ENCODE measurements around the gene MYO1G.

The MYO1G gene

GRCh38 chr7:44990109-44991023, 11.6 kb upstream of the MYO1G start:
- H3K4me3 ChIP-seq (ENCODE audit: low read depth, low read length) = no peak overlapping the region

GRCh38 chr7:44989132-44989531, 10.3 kb upstream of the MYO1G start:
- TF ChIP-seq, protein P1, sequence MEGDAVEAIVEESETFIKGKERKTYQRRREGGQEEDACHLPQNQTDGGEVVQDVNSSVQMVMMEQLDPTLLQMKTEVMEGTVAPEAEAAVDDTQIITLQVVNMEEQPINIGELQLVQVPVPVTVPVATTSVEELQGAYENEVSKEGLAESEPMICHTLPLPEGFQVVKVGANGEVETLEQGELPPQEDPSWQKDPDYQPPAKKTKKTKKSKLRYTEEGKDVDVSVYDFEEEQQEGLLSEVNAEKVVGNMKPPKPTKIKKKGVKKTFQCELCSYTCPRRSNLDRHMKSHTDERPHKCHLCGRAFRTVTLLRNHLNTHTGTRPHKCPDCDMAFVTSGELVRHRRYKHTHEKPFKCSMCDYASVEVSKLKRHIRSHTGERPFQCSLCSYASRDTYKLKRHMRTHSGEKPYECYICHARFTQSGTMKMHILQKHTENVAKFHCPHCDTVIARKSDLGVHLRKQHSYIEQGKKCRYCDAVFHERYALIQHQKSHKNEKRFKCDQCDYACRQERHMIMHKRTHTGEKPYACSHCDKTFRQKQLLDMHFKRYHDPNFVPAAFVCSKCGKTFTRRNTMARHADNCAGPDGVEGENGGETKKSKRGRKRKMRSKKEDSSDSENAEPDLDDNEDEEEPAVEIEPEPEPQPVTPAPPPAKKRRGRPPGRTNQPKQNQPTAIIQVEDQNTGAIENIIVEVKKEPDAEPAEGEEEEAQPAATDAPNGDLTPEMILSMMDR (IDR thresholded peaks at IDR 0.05) = no peak
- H3K9ac ChIP-seq = no peak overlapping the region
- H3K27me3 ChIP-seq (ENCODE audit: control insufficient read depth, insufficient read depth, low read length) = no peaks in the 10 kb centered on the region
- peaks cover 11% of the 10 kb centered on the region for H3K4me1 ChIP-seq
- H3K4me2 ChIP-seq (ENCODE audit: low read length) = no peak overlapping the region
- no peak overlapping the region for H3K4me3 ChIP-seq (ENCODE audit: low read depth, low read length)
- no peak overlapping the region for H3K27ac ChIP-seq
- H3K9me3 ChIP-seq (ENCODE audit: control insufficient read depth, low read length) = no peaks in the 10 kb centered on the region
- H3K79me2 ChIP-seq = no peaks in the 10 kb centered on the region
- no peak overlapping the region for H2AFZ ChIP-seq
- H3K36me3 ChIP-seq (ENCODE audit: control insufficient read depth, insufficient read depth, low read length) = no peaks in the 10 kb centered on the region

More at GRCh38 chr7:44990109-44991023, 11.6 kb upstream of the MYO1G start:
- Histone ChIP-seq H3K9me3 (ENCODE audit: control insufficient read depth, low read length) (no peaks in the 10 kb centered on the region), H3K79me2 (no peaks in the 10 kb centered on the region), H3K4me2 (ENCODE audit: low read length) (no peak overlapping the region), H3K36me3 (ENCODE audit: control insufficient read depth, insufficient read depth, low read length) (no peaks in the 10 kb centered on the region), H3K27ac (peak overlapping the region; percentile 31), H3K4me1 (peaks cover 10% of the 10 kb centered on the region), H2AFZ (no peak overlapping the region), H3K27me3 (ENCODE audit: control insufficient read depth, insufficient read depth, low read length) (no peaks in the 10 kb centered on the region), H3K9ac (no peak overlapping the region)
- TF ChIP-seq, protein P1 (IDR thresholded peaks at IDR 0.05) = no peak

DNA sequence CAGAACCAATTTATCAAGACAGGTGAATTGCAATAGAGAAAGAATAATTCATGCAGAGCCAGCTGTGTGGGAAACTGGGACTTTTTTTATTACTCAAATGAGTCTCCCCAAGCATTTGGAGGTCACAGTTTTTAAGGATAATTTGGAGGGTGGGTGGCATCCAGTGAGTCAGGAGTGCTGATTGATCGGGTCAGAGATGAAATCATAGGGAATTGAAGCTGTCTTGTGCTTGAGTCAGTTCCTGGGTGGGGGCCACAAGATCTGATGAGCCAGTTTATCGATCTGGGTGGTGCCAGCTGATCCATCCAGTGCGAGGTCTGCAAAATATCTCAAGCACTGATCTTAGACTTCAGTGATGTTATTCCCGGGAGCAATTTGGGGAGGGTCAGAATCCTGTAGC, 9.9 kb upstream of the MYO1G start:
- Histone ChIP-seq H2AFZ (no peak overlapping the region), H3K4me1 (peaks cover 11% of the 10 kb centered on the region), H3K4me2 (ENCODE audit: low read length) (no peak overlapping the region), H3K4me3 (ENCODE audit: low read depth, low read length) (no peak overlapping the region), H3K36me3 (ENCODE audit: control insufficient read depth, insufficient read depth, low read length) (no peaks in the 10 kb centered on the region), H3K27ac (no peak overlapping the region), H3K27me3 (ENCODE audit: control insufficient read depth, insufficient read depth, low read length) (no peaks in the 10 kb centered on the region), H3K79me2 (no peaks in the 10 kb centered on the region), H3K9me3 (ENCODE audit: control insufficient read depth, low read length) (no peaks in the 10 kb centered on the region), H3K9ac (no peak overlapping the region)
- TF ChIP-seq, protein P1 (IDR thresholded peaks at IDR 0.05) = no peak

- no peak overlapping the region for H3K27ac ChIP-seq
- peaks cover 3% of the 10 kb centered on the region for H3K36me3 ChIP-seq (ENCODE audit: control insufficient read depth, insufficient read depth, low read length)
- TF ChIP-seq, protein P1 (IDR thresholded peaks at IDR 0.05) = no peak
- H3K4me2 ChIP-seq (ENCODE audit: low read length) = no peak overlapping the region
- no peaks in the 10 kb centered on the region for H3K27me3 ChIP-seq (ENCODE audit: control insufficient read depth, insufficient read depth, low read length)
- H3K4me3 ChIP-seq (ENCODE audit: low read depth, low read length) = no peak overlapping the region
- H3K4me1 ChIP-seq = peaks cover 11% of the 10 kb centered on the region
- no peaks in the 10 kb centered on the region for H3K9me3 ChIP-seq (ENCODE audit: control insufficient read depth, low read length)
- no peak overlapping the region for H3K9ac ChIP-seq
- no peak overlapping the region for H2AFZ ChIP-seq
- no peaks in the 10 kb centered on the region for H3K79me2 ChIP-seq
These were observed 9.2 kb upstream of the MYO1G start for GRCh38 chr7:44987996-44988395.

Data from parathyroid adenoma (tissue), 2 donors.